Measurements from ENCODE around the gene RTF2.

DNA sequence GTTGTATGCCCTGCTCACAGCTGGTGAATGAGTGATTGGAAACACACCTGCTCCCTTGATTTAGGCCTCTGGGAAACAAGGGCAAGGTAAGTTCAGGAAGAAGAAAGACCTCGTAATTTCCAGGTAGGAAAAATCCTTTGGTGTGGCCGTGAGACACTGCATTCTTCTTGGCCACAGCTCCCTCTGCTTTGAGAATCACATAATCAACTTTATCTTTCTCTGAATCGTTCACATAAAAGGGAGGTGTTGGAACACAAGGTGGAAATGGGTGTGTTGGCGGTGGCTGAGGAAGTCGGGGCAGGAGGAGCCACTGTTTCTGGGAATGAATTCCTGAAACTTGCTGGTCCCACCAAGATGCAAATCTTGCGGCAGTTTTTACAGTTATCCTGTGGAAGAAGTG is 90.5 kb downstream of the RTF2 start:
- TF ChIP-seq EP300 (IDR thresholded peaks at IDR 0.05) (no peak), POLR2A (IDR thresholded peaks at IDR 0.05) (no peak)
- TF ChIP-seq, protein P1, sequence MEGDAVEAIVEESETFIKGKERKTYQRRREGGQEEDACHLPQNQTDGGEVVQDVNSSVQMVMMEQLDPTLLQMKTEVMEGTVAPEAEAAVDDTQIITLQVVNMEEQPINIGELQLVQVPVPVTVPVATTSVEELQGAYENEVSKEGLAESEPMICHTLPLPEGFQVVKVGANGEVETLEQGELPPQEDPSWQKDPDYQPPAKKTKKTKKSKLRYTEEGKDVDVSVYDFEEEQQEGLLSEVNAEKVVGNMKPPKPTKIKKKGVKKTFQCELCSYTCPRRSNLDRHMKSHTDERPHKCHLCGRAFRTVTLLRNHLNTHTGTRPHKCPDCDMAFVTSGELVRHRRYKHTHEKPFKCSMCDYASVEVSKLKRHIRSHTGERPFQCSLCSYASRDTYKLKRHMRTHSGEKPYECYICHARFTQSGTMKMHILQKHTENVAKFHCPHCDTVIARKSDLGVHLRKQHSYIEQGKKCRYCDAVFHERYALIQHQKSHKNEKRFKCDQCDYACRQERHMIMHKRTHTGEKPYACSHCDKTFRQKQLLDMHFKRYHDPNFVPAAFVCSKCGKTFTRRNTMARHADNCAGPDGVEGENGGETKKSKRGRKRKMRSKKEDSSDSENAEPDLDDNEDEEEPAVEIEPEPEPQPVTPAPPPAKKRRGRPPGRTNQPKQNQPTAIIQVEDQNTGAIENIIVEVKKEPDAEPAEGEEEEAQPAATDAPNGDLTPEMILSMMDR (IDR thresholded peaks at IDR 0.05): no peak

Measured in tibial nerve (tissue), 4 donors.